A673 (cell line): Measurements from ENCODE around the gene ATF6.

ENCODE experiments used
- EZH2 ChIP-seq: fragments of 200-600 bp; sonication (generic); IDR thresholded peaks from 2 replicates; pipeline ENCODE4 v1.6.1; 2017; ENCODE audit warnings: borderline replicate concordance, low read depth, mild to moderate bottlenecking, mixed read lengths, antibody characterized with exemption, low read length; ENCODE audit not compliant: poor library complexity, severe bottlenecking
- TF ChIP-seq, protein P1 (sequence below): fragments of 300-800, 200-600 bp; sonication (generic); conservative IDR thresholded peaks from 2 replicates; pipeline ENCODE4 v1.5.1; 2017; ENCODE audit warnings: low read depth, mild to moderate bottlenecking, antibody characterized with exemption, low read length, moderate library complexity, mixed read lengths

DNA sequence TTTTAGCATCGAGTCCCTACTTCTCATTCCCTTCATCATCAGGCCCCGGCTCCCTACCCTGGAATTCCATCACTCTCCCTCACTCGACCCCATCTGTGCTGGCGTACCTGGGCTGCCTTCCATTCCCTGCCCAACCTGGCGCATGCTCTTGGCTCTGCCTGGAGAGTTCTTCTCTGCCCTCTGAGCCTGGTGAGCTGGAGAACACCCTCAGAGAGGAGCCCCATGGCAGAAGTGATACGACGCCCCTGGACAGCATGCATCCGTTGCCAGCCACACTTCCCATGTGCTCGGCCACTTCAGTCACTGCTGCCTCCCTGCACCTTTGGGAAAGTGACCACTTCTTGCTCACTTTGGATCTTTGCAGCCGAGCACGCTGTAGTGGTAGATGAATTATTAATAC lies 227.5 kb downstream of the ATF6 start:
- TF ChIP-seq, protein P1, sequence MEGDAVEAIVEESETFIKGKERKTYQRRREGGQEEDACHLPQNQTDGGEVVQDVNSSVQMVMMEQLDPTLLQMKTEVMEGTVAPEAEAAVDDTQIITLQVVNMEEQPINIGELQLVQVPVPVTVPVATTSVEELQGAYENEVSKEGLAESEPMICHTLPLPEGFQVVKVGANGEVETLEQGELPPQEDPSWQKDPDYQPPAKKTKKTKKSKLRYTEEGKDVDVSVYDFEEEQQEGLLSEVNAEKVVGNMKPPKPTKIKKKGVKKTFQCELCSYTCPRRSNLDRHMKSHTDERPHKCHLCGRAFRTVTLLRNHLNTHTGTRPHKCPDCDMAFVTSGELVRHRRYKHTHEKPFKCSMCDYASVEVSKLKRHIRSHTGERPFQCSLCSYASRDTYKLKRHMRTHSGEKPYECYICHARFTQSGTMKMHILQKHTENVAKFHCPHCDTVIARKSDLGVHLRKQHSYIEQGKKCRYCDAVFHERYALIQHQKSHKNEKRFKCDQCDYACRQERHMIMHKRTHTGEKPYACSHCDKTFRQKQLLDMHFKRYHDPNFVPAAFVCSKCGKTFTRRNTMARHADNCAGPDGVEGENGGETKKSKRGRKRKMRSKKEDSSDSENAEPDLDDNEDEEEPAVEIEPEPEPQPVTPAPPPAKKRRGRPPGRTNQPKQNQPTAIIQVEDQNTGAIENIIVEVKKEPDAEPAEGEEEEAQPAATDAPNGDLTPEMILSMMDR, result no peak
- no peak for TF ChIP-seq EZH2
